ENCODE data around the gene SF3B4. TPM values are rescaled to one million over a fixed set of nuclear protein-coding genes. Genes with fewer than 3 reads are reported as not detected.

The SF3B4 gene
- total and polyA plus RNA-seq, 5 donors = 17.8 to 30.8 (median 28.6) TPM

DNA sequence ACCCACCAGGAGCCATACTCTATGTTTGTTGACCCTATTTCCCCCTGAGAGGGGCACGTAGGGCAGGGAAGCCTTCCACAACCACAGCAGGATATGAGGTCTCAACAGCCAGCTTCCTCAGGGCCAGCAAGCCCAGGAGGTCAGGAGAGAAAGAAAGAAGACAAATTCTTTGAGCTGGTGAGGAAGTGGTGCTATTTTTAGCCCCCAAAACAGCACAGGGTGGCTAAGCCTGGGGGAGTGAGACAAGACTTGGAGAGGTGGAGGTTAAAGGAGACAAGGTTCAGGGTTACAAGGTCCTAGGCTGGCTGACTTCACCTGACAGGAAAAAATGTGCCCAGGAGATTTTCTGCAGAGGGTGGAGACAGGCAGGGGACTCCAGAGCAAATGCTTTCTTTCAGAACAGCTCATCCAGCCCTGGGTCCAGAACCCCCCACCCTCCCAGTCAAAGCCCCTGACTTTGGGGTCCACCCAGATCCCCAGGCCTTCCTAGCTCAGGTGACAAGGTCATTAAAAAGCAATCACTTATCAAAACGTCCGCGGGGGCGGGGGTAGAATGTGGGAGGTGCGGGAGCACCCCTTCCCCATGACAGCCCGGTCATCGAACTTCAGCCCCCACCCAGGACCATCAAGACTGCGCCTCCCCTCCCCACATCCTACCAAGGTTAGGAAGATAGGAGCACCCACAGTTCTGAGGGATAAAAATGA, 11.3 kb downstream of the SF3B4 start:
- intact Hi-C loops (cut with DNase I) = no loop called here
- H3K4me1 ChIP-seq (ENCODE audit: control insufficient read depth, insufficient read depth, low read length) = no peaks in the 10 kb centered on the region
- no peak overlapping the region for H3K27ac ChIP-seq (ENCODE audit: low read length)
- no peak overlapping the region for H3K4me3 ChIP-seq (ENCODE audit: low read length)
- 24% methylated on average over 9 of the region's 9 CpGs for whole genome bisulfite sequencing
- no peak for DNase-seq
- no peaks in the 10 kb centered on the region for H3K27me3 ChIP-seq (ENCODE audit: control insufficient read depth, insufficient read depth)
- ATAC-seq = no peak
- H3K9me3 ChIP-seq (ENCODE audit: control insufficient read depth, low read length) = no peaks in the 10 kb centered on the region

DNA sequence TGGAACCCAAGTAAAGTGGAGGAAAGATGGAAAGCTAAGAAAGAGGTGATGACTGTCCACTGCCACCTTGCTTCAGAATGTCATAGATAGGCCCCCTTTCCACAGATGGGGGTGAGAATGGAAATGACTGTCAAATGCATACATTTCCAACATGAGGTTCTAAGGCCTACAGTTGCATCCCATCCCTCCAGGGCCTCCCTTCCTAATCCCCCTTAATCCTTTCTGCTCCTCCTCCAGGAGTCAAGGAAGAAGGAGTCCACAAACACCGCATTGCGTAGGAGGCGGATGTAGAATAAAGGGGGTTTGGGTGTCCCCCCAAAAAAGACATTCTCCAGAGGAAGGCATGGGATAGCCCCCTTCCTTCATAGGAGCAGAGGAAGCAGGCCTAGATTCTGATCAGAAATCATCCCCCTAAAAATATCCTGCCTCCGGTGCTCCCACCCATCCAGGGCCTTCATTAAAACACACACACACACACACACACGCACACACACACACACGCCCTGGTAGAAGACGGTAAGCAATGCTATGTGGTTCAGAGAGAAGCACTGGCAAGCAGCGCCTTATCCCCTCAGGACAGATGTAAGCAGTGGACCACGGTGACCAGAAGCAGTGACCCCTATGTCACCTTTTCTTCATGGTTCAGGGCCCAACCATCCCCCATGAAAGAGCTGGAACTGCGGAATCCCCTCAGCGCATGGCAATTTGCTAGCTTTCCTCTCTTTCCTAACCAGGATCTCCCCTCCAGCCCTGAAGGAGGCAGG, 12.0 kb downstream of the SF3B4 start:
- Histone ChIP-seq H3K4me1 (ENCODE audit: control insufficient read depth, insufficient read depth, low read length) (no peaks in the 10 kb centered on the region), H3K4me3 (ENCODE audit: low read length) (no peak overlapping the region), H3K9me3 (ENCODE audit: control insufficient read depth, low read length) (no peaks in the 10 kb centered on the region), H3K27me3 (ENCODE audit: control insufficient read depth, insufficient read depth) (no peaks in the 10 kb centered on the region), H3K27ac (ENCODE audit: low read length) (no peak overlapping the region)
- intact Hi-C loops (cut with DNase I) = no loop called here
- ATAC-seq = no peak
- no peak for DNase-seq
- 80% methylated on average over 11 of the region's 11 CpGs for WGBS

GRCh38 chr1:149914545-149914944, 13.1 kb downstream of the SF3B4 start:
- no peak overlapping the region for H3K4me3 ChIP-seq (ENCODE audit: low read length)
- H3K27ac ChIP-seq (ENCODE audit: low read length) = no peak overlapping the region
- no peaks in the 10 kb centered on the region for H3K9me3 ChIP-seq (ENCODE audit: control insufficient read depth, low read length)
- intact Hi-C loops (cut with DNase I) = no loop called here
- no peak for DNase-seq
- 86% methylated on average over 1 of the region's 1 CpG for WGBS
- ATAC-seq = no peak
- no peaks in the 10 kb centered on the region for H3K27me3 ChIP-seq (ENCODE audit: control insufficient read depth, insufficient read depth)
- H3K4me1 ChIP-seq (ENCODE audit: control insufficient read depth, insufficient read depth, low read length) = no peaks in the 10 kb centered on the region

DNA sequence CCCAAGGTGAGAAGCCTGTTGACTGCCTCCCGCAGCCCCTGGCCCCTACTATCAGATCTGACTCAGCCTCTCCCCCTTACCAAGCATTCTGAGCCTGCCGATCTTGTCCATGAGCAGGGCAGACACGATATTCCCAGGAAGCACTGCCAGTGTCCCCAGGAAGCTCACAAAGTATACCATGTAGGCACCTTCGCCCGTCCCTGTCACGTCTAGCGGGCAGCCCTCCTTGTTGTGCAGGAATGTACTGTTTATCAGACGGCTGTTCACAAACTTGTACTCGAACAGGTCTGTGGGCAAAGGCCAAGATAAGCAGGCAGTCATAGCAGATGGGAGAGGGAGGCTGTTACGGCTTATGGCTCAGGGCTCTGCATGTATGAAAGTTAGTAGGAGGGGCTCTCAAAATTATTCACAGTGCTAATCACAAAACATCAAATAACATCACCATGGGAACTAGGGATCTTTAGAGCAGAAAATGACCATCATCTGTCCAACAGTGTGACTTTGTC, 21.0 kb downstream of the SF3B4 start:
- 61% methylated on average over 10 of the region's 10 CpGs for WGBS
- H3K4me1 ChIP-seq (ENCODE audit: control insufficient read depth, insufficient read depth, low read length) = no peaks in the 10 kb centered on the region
- H3K4me3 ChIP-seq (ENCODE audit: low read length) = no peak overlapping the region
- no peak overlapping the region for H3K27ac ChIP-seq (ENCODE audit: low read length)
- ATAC-seq = no peak
- no peak for DNase-seq
- H3K27me3 ChIP-seq (ENCODE audit: control insufficient read depth, insufficient read depth) = no peaks in the 10 kb centered on the region
- intact Hi-C loops (cut with DNase I) = no loop called here
- H3K9me3 ChIP-seq (ENCODE audit: control insufficient read depth, low read length) = no peaks in the 10 kb centered on the region

GRCh38 chr1:149903836-149904491, 23.6 kb downstream of the SF3B4 start:
- WGBS = 87% methylated on average over 5 of the region's 5 CpGs
- Histone ChIP-seq H3K4me3 (ENCODE audit: low read length) (no peak overlapping the region), H3K27me3 (ENCODE audit: control insufficient read depth, insufficient read depth) (no peaks in the 10 kb centered on the region), H3K4me1 (ENCODE audit: control insufficient read depth, insufficient read depth, low read length) (peaks cover 6% of the 10 kb centered on the region), H3K9me3 (ENCODE audit: control insufficient read depth, low read length) (no peaks in the 10 kb centered on the region), H3K27ac (ENCODE audit: low read length) (no peak overlapping the region)
- ATAC-seq = no peak
- DNase-seq = no peak
- intact Hi-C loops (cut with DNase I) = no loop called here

GRCh38 chr1:149899460-149900284, 27.9 kb downstream of the SF3B4 start, which contains the start of gene BOLA1:
Gene BOLA1, plus strand, starts transcription at chr1:149899568. Its CDS starts 492 bp downstream, at chr1:149900060.
- no peaks in the 10 kb centered on the region for H3K27me3 ChIP-seq (ENCODE audit: control insufficient read depth, insufficient read depth)
- H3K27ac ChIP-seq (ENCODE audit: low read length) = peak within 1 kb of the TSS; percentile 87
- peak; percentile 95 to 98 (median 97) for DNase-seq
- intact Hi-C loops (cut with DNase I) = loop anchor here in 1 of 4 donors (10.0 kb wide), 1 partner anchor 155 kb away; no protein-coding TSS in a partner anchor
- H3K4me3 ChIP-seq (ENCODE audit: low read length) = peak within 1 kb of the TSS; percentile 53
- ATAC-seq = peak; percentile 99
- 5% methylated on average over 65 of the region's 65 CpGs for WGBS
- no peaks in the 10 kb centered on the region for H3K9me3 ChIP-seq (ENCODE audit: control insufficient read depth, low read length)
- peaks cover 6% of the 10 kb centered on the region for H3K4me1 ChIP-seq (ENCODE audit: control insufficient read depth, insufficient read depth, low read length)

GRCh38 chr1:149896575-149896974, 31.0 kb downstream of the SF3B4 start:
- 91% methylated on average over 4 of the region's 4 CpGs for WGBS
- no peaks in the 10 kb centered on the region for H3K9me3 ChIP-seq (ENCODE audit: control insufficient read depth, low read length)
- ATAC-seq = no peak
- no peaks in the 10 kb centered on the region for H3K27me3 ChIP-seq (ENCODE audit: control insufficient read depth, insufficient read depth)
- intact Hi-C loops (cut with DNase I) = loop anchor here in 1 of 4 donors (10.0 kb wide), 1 partner anchor 158 kb away; no protein-coding TSS in a partner anchor
- no peak overlapping the region for H3K27ac ChIP-seq (ENCODE audit: low read length)
- no peak overlapping the region for H3K4me3 ChIP-seq (ENCODE audit: low read length)
- DNase-seq = no peak
- H3K4me1 ChIP-seq (ENCODE audit: control insufficient read depth, insufficient read depth, low read length) = peaks cover 6% of the 10 kb centered on the region

DNA sequence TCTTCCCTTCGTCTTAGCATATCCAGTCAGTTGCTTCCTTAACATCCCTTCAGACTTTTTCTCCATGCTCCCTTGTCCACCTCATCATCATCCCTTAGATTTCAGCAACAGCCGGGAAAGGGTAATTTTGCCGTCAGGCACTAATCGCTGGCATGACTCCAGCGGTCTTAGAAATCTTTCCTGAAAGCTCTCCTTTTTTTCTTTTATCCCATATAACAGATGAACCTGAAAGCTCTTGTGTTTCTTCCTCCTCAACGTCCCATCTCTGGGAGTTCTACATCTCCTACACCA, 38.7 kb downstream of the SF3B4 start:
- peak overlapping the region; percentile 98 for H3K27ac ChIP-seq (ENCODE audit: low read length)
- no peaks in the 10 kb centered on the region for H3K9me3 ChIP-seq (ENCODE audit: control insufficient read depth, low read length)
- peak overlapping the region; percentile 46 for H3K4me3 ChIP-seq (ENCODE audit: low read length)
- ATAC-seq (no peak), DNase-seq (peak in 2 of 3 donors; percentile 45 to 75)
- no peaks in the 10 kb centered on the region for H3K27me3 ChIP-seq (ENCODE audit: control insufficient read depth, insufficient read depth)
- intact Hi-C loops (cut with DNase I) = no loop called here
- peaks cover 3% of the 10 kb centered on the region for H3K4me1 ChIP-seq (ENCODE audit: control insufficient read depth, insufficient read depth, low read length)
- 13% methylated on average over 6 of the region's 6 CpGs for WGBS

DNA sequence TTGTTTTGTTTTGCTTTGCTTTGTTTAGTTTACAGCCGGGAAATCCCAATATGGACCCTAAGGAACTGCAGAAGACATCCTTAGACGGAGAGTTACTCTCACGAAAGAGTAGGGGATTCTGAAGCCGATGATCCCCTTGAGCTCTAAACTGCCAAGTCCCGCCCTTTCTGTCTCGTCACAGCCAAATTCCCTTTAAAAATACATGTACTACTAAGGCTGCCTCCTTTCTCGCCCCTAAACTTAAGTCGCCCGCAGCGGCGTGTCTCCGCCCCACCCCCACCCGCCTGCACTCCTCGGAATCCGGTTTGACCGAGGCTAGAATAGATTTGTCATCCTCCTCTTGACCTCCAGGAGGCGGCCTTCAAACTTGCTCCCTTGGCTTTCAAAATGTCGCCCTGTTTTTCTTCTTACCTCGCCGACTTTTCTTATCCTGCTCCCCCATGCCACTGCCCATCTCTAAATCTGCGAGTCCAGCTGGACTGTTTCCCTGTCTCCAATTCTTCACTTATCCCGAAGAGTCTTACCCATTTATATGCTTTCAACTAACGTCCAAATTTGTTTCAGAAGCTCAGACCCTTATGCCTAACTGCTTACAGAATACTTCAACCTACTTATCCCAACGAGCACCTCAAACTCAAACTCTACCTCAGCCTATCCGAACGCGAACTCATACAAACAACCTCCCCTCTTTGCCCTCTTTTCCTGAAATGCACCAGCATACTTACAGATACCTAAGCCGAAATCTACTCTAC, 39.2 kb downstream of the SF3B4 start:
- peak overlapping the region; percentile 46 for H3K4me3 ChIP-seq (ENCODE audit: low read length)
- peak overlapping the region; percentile 98 for H3K27ac ChIP-seq (ENCODE audit: low read length)
- DNase-seq = peak; percentile 79 to 91 (median 90)
- WGBS = 3% methylated on average over 28 of the region's 28 CpGs
- H3K27me3 ChIP-seq (ENCODE audit: control insufficient read depth, insufficient read depth) = no peaks in the 10 kb centered on the region
- H3K9me3 ChIP-seq (ENCODE audit: control insufficient read depth, low read length) = no peaks in the 10 kb centered on the region
- peak; percentile 53 to 59 for ATAC-seq
- intact Hi-C loops (cut with DNase I) = no loop called here
- peaks cover 3% of the 10 kb centered on the region for H3K4me1 ChIP-seq (ENCODE audit: control insufficient read depth, insufficient read depth, low read length)
